Measurements from ENCODE around the gene PLEKHG2.

Gene PLEKHG2

GRCh38 chr19:39379865-39380396 lies 32.5 kb upstream of the PLEKHG2 start:
- in situ Hi-C loops (cut with MboI; ENCODE audit: low sequenced_read_pairs, unreplicated experiment), result no loop called here
- no peak for TF ChIP-seq CTCF (IDR thresholded peaks at IDR 0.05; ENCODE audit: borderline replicate concordance, control extremely low read depth, extremely low read depth, insufficient read depth, missing control alignments)
- no peak for DNase-seq (ENCODE audit: low spot score)

GRCh38 chr19:39380521-39381502 lies 31.7 kb upstream of the PLEKHG2 start:
- DNase-seq (ENCODE audit: low spot score), result no peak
- no peak for TF ChIP-seq CTCF (IDR thresholded peaks at IDR 0.05; ENCODE audit: borderline replicate concordance, control extremely low read depth, extremely low read depth, insufficient read depth, missing control alignments)
- in situ Hi-C loops (cut with MboI; ENCODE audit: low sequenced_read_pairs, unreplicated experiment), result no loop called here

- DNase-seq (ENCODE audit: low spot score), result no peak
- TF ChIP-seq CTCF (IDR thresholded peaks at IDR 0.05; ENCODE audit: borderline replicate concordance, control extremely low read depth, extremely low read depth, insufficient read depth, missing control alignments), result no peak
These were observed 30.4 kb upstream of the PLEKHG2 start for GRCh38 chr19:39381910-39382611.

GRCh38 chr19:39382991-39383828 lies 29.3 kb upstream of the PLEKHG2 start:
- no peak for TF ChIP-seq CTCF (IDR thresholded peaks at IDR 0.05; ENCODE audit: borderline replicate concordance, control extremely low read depth, extremely low read depth, insufficient read depth, missing control alignments)
- in situ Hi-C loops (cut with MboI; ENCODE audit: low sequenced_read_pairs, unreplicated experiment), result no loop called here
- no peak for DNase-seq (ENCODE audit: low spot score)

More at GRCh38 chr19:39381910-39382611, 30.4 kb upstream of the PLEKHG2 start:
- in situ Hi-C loops (cut with MboI; ENCODE audit: low sequenced_read_pairs, unreplicated experiment), result no loop called here

- no peak for DNase-seq (ENCODE audit: low spot score)
- no peak for TF ChIP-seq CTCF (IDR thresholded peaks at IDR 0.05; ENCODE audit: borderline replicate concordance, control extremely low read depth, extremely low read depth, insufficient read depth, missing control alignments)
- in situ Hi-C loops (cut with MboI; ENCODE audit: low sequenced_read_pairs, unreplicated experiment), result no loop called here
These were observed 27.5 kb upstream of the PLEKHG2 start for GRCh38 chr19:39384839-39385568.
